Measurements from ENCODE around the gene DOCK8. TPM values are rescaled to one million over a fixed set of nuclear protein-coding genes. Genes with fewer than 3 reads are reported as not detected.

DOCK8 gene
- total RNA-seq, 1 donor from 2014 or later: 5.7 TPM

- DNase-seq: peak; percentile 94
- ATAC-seq: peak; percentile 99
- intact Hi-C loops (cut with micrococcal nuclease): no loop called here
Observed at GRCh38 chr9:469672-470551, 255.2 kb downstream of the DOCK8 start.

GRCh38 chr9:470552-471194, 256.0 kb downstream of the DOCK8 start:
- ATAC-seq (peak; percentile 6), DNase-seq (peak; percentile 35)
- intact Hi-C loops (cut with micrococcal nuclease): no loop called here

- intact Hi-C loops (cut with micrococcal nuclease): no loop called here
- ATAC-seq: no peak
- no peak for DNase-seq
Observed at GRCh38 chr9:471320-471719, 256.7 kb downstream of the DOCK8 start.

GRCh38 chr9:472479-473075, 257.9 kb downstream of the DOCK8 start:
- intact Hi-C loops (cut with micrococcal nuclease): no loop called here

GRCh38 chr9:477193-477592, 262.5 kb downstream of the DOCK8 start:
- no peak for ATAC-seq
- intact Hi-C loops (cut with micrococcal nuclease): no loop called here
- DNase-seq: no peak

More at GRCh38 chr9:472479-473075, 257.9 kb downstream of the DOCK8 start:
- ATAC-seq (no peak), DNase-seq (no peak)

GRCh38 chr9:479304-479970, 264.8 kb downstream of the DOCK8 start:
- ATAC-seq (no peak), DNase-seq (no peak)
- intact Hi-C loops (cut with micrococcal nuclease): no loop called here

- intact Hi-C loops (cut with micrococcal nuclease): no loop called here
Observed at GRCh38 chr9:479971-480350, 265.3 kb downstream of the DOCK8 start.

GRCh38 chr9:482739-483138, 268.1 kb downstream of the DOCK8 start:
- ATAC-seq: no peak
- DNase-seq: no peak
- intact Hi-C loops (cut with micrococcal nuclease): no loop called here

More at GRCh38 chr9:479971-480350, 265.3 kb downstream of the DOCK8 start:
- DNase-seq (no peak), ATAC-seq (no peak)

- DNase-seq (no peak), ATAC-seq (no peak)
- intact Hi-C loops (cut with micrococcal nuclease): no loop called here
Observed at GRCh38 chr9:486156-486555, 271.5 kb downstream of the DOCK8 start.

GRCh38 chr9:487429-487828, 272.8 kb downstream of the DOCK8 start:
- no peak for ATAC-seq
- intact Hi-C loops (cut with micrococcal nuclease): no loop called here
- DNase-seq: no peak

- ATAC-seq: no peak
- no peak for DNase-seq
- intact Hi-C loops (cut with micrococcal nuclease): no loop called here
Observed at GRCh38 chr9:488448-488847, 273.8 kb downstream of the DOCK8 start.

GRCh38 chr9:489198-490197, 274.8 kb downstream of the DOCK8 start:
- intact Hi-C loops (cut with micrococcal nuclease): no loop called here
- DNase-seq (no peak), ATAC-seq (no peak)

GRCh38 chr9:494764-495163, 280.1 kb downstream of the DOCK8 start:
- ATAC-seq (no peak), DNase-seq (no peak)
- intact Hi-C loops (cut with micrococcal nuclease): no loop called here

GRCh38 chr9:495739-496138, 281.1 kb downstream of the DOCK8 start:
- ATAC-seq (no peak), DNase-seq (no peak)
- intact Hi-C loops (cut with micrococcal nuclease): no loop called here

- no peak for DNase-seq
- intact Hi-C loops (cut with micrococcal nuclease): loop anchor here (10.0 kb wide), 1 partner anchor 91 kb away; no protein-coding TSS in a partner anchor
- ATAC-seq: no peak
Observed at GRCh38 chr9:503326-503725, 288.7 kb downstream of the DOCK8 start.

- intact Hi-C loops (cut with micrococcal nuclease): loop anchor here (10.0 kb wide), 1 partner anchor 91 kb away; no protein-coding TSS in a partner anchor
- ATAC-seq (peak; percentile 87), DNase-seq (peak; percentile 91)
Observed at GRCh38 chr9:503881-504852, 289.5 kb downstream of the DOCK8 start, which contains the start of gene KANK1. TSS of gene KANK1 (plus strand) at chr9:504695.
